Hematopoietic multipotent progenitor cell treated with erythropoietin and hydrocortisone succinate and interleukin-3 and kit ligand, for 6 days (in vitro differentiated cells): Measurements from ENCODE around the gene TMED8.
A peak's percentile ranks its signal among the peaks of the same experiment; 100 is the strongest.
"Not testable (repeated sequence)": the region's sequence is repeated elsewhere in the genome, so short reads cannot be mapped to it uniquely, and the experiment has no call there.

Experiments
- DNase-seq: peaks from one replicate; pipeline ENCODE4 v3.0.0-alpha.2; 2015

The TMED8 gene

DNA sequence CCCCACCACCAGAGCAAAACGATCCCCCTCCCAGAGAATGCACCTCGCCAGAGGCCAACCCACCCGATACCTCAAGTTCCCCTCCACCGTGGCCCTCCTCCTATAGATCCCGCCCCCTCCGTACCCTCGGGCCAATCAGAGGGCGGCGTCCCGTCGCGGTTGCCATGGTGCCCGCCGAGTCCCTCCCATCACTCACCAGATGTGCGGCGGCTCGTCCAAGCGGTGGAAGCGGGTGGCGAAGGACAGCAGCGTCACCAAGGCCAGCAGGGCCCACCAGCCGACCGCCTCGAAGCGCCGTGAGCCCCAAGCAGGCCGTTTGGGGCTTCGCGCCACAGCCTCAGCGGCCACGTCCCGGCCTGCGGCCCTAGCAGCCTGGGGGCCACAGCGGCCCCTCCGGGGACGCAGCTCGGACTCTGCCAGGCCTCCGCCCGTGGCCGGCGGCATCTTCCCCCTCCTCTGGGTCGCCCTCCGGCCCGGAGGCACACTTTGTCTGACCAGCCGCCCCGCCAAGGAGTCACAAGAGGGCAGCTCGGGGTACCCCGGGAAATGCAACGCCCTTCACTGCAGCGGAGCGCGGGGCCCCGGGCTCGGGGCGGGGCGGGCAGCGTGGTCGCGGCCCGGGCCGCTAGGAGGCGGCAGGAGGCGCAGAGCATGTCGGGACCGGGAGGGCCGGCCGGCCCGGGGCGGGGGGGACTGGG lies 56.5 kb downstream of the TMED8 start, which contains the start of gene POMT2:
POMT2 (minus strand) TSS at position 646 of the 698 bp plus-strand sequence; CDS start at position 444, 202 bp downstream.
- peak; percentile 97 for DNase-seq

DNA sequence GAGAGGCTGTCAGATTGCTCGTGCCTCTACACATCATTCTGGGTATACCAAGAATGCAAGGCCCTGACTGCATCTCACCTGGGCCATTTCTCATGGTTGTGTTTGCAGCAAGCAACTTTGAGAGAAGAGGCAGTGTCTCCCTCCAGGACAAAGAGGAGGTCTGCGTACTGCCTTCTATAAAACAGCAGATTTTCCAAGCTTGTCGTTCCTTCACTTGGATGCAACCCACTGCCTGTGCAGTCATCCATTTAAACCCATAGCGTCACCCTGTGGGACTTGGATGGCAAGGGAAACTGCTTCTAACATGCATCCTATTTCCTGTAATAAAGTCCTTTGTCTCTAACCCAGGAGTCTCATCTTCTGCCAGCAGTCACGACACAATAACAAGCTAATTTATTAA lies 57.5 kb downstream of the TMED8 start:
- DNase-seq, result no peak

DNA sequence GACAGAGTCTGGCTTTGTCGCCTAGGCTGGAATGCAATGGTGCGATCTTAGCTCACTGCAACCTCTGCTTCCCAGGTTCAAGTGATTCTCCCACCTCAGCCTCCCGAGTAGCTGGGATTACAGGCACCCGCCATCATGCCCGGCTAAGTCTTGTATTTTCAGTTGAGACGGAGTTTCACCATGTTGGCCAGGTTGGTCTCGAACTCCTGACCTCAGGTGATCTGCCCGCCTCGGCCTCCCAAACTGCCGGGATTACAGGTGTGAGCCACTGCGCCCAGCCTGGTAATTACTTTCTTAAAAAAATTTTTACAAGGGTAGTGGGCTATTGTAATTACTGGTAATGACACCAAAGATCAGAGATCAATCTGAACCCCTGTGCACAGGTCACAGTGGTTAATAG lies 58.1 kb downstream of the TMED8 start:
- DNase-seq, result not testable (repeated sequence)

DNA sequence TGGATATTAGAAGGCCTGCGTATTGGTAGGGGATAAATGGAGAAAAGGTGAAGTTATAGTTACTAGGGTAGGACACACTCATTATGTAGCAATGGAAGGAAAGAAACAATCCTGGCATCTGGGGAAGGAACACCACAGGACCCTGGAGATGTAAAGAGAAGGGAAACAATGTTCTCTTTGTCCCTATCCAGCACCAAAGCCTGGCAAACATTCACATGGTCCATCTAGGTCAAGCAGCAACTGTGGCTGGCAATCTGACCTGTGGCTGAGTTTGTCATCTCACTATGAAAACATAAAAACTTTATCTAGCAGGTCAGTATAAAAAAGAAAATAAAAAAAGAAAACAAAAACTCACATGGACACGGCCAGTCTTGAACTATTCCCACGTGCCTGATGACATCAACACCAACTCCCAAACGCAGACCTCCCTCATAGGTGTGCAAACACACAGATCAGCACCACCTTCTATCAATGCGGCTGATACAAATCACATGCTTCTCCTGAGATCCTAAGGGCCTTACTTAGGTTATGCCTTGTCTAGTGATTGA lies 58.8 kb downstream of the TMED8 start:
- no peak for DNase-seq

DNA sequence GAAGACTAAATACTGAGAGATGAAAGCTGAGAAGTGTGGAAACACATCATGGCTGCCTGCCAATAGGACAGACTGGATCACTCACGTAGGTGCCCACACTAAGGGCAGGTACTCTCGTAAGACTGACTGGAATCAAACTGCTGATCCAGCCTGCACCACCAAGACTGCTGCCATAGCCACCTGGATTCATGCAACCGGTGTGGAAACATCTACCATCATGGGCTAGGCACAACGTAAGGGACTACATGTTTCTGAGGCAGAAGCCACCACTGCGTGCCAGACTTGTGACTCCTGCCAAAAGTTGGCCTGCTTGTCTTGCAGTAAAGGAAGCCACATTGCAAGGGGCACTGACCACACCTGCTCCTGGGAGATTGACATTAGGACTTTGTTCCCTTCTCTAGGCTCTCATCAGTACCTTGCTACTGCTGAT lies 60.0 kb downstream of the TMED8 start:
- DNase-seq, result no peak

DNA sequence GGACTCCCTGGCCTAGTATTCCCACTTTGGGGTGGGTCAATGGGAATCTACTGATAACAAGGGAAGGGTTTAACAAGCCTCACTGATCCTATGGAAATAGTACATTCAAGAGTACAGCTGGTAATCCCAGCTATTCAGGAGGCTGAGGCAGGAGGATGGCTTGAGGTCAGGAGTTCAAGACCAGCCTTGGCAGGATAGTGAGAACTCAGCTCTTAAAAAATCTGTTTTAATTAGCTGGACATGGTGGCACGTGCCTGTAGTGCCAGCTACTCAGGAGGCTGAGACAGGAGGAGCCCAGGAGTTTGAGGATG lies 60.7 kb downstream of the TMED8 start:
- DNase-seq, result no peak

DNA sequence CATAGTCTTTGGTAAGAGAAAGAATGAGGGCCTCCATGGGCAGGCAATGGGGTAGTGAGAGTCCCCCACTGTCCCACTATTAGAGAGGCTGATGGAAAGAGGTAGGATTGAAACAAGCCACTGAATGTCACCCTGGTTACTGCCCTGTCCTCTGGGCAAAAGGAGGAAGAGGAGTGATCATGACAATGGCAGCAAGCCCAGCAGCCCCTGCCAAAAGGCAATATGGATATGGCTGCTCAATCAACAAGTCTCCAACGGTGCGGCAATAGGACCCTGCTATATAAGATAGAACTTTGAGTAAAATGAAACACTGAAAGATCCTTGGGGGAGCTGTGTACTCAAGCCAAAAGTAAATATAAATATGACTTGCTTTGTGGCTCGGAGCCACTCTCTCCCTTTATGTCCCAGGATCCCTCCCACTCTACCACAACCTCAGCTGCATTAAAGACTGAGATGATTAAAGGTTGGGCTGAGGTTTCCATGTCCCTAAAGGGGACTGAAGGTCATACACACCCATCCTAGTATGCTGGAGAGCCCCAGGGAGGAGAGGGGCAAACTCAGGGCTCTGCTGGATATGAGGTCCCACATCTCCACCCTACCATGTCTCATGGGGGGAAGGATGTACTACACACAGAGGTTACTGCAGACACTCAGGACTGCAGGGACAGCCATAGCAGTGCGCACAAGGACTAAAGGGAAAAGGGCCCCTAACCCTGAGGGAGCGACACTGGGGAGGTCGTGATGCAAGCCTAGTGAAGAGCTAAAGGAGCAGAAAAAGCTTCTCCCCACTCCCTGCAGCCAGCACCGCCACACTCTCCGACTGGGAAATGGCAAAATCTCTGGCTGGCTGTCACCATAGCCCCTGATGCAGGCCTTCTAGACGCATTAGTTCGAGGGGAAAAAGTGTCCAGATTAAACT lies 62.1 kb downstream of the TMED8 start:
- no peak for DNase-seq

DNA sequence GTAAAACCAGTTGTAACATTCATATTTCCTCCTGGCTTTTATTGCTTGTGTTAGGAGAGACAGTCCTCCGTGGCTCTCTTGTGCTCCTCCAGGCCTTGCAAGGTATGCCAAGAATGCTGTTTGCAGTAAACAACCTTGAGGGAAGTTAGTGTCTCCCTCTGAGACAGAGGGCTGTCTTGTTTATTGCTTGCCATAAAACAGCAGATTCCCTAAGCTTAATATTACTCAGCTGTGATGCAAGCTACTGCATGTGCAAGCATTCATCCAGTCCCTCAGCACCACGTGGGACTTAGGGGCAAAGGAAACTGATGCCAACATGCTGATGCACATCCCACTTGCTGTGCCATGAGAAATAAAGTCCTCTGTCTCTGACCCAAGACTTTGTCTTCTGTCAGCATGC lies 62.9 kb downstream of the TMED8 start:
- no peak for DNase-seq

DNA sequence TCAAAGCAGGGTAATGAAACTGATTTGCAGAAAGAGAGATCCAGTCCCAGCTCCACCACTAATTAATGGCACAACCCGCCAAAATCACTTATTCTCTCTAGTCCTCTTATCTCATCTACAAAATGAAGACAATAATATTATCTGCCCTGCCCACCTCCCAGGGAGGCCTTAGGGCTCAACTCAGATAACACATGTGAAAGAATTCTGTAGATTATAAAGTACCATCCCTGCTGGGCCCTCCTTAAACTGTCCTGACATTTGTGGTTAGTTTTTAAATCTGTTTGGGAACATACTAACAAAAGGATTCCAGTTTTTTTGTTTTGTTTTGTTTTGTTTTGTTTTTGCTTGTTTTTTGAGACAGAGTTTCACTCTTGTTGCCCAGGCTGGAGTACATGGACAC lies 63.5 kb downstream of the TMED8 start:
- peak; percentile 51 for DNase-seq

DNA sequence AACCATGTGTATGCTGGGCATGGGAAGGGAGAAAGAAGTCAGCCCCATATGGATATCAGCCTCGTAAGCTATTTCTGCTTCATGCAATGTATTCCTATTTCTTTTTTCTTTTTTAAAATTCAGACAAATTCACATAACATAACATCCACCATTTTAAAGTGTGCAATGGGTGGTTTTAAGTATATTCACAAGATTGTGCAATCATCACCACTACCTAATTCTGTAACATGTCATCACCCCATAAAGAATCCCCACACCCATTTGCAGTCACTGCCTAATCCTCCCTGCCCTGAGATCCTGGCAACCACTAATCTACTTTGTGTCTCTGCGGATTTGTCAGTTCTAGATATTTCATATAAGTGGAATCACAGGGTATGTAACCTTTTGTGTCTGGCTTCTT lies 65.7 kb downstream of the TMED8 start:
- peak; percentile 26 for DNase-seq

DNA sequence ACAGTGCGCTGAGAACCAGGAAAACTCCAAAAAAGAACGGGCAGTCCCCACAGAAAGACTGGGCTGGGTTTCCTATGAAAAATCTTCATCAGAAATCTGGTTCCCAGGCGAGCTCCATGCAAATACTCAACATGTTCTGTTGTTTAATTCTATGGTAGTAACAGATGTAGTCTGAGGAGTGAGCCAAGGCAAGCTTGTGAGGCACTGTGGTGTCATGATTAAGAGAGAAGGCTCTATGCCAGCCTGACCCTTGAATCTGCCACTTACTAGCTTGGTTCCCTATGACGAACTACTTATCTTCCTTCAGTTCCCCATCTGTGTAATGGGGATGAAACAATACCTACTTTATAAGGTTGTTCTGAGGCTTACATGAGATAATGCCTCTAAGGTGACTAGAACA lies 66.9 kb downstream of the TMED8 start:
- DNase-seq, result no peak

DNA sequence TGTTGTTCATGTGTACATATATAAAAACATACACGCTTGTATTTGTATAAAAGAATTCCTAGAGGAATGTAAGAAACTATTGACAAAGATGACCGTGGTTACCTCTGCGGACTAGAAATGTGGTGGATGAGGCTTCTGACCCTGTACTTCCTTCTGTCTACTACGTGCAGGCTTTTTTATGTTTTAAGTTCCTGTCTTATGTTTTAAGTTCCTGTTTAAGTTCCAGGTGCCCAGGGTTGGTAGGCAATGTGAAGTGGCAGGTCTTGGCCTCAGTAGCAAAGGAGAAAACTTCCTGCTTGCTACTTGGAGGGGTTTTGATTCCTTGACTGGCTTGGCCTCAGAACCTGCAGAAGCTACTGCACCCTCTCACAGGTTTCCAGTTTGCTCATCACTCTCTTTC lies 67.8 kb downstream of the TMED8 start:
- peak; percentile 38 for DNase-seq

DNA sequence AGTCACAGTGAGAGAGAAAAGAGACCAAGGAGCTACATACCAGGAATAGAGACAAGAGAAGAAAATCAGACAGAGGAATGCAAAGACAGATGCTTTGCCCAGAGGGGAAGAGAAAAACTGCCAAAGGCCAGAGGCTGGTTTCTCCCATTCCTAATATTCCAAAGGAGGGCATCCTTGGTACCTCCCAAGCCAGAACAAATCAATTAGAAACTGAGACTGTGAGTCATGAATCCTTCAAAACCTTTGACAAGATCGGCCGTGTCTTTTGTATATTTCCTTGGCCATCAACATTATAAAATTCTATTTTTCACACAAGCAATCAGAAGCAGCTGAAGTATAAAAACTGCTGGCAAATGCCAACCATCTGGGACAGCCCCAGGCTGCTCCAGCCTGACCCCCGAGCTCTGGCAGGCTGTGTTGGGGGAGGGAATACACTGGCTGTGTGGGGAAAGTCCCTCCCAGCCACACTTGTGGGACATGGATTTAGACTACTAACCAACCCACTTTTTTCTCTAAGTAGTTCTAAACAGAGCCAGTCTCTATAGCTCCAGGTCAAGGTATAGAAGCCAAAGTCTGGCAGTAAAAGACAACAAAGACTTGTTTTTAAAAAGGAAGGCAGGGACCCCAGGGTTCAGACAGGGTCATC lies 69.9 kb downstream of the TMED8 start:
- DNase-seq, result no peak

DNA sequence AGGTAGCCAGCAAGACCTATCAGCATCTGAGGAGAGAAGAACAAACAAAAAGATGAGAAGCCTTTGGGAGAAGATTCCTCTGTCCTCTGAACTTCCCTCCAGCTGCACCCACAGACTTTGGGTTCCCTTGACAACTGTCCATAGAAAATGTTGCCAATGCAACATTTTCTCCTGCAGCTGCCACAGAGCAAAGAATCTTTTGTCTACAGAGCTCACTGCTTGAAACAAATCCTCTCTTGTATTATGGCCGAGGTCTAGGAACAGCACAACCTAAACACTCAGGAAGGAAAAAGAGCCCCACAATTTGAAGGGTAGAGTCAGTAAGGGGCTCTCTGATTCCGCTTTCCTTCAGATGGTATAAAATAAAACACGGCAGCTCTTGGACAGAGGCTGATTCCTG lies 70.5 kb downstream of the TMED8 start:
- no peak for DNase-seq

DNA sequence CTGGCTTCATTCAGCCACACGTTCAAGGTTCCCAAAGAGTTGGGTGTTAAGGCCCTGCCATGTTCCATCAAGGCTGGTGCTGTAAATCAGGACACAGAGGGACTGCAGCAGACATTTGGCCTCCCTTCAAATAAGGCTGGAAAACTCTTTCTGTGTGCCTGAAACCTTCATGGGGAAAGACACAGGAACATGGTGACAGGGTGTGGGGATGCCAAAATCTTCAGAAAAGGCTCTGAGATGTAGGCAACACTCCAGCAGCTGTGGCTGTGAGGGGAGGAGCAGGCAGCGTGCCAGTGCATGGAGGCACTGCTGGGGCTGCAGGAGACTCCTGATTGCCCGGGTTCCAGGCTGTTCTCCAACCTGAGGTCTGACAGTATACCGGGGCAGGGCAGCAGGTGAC lies 71.2 kb downstream of the TMED8 start:
- DNase-seq, result no peak

DNA sequence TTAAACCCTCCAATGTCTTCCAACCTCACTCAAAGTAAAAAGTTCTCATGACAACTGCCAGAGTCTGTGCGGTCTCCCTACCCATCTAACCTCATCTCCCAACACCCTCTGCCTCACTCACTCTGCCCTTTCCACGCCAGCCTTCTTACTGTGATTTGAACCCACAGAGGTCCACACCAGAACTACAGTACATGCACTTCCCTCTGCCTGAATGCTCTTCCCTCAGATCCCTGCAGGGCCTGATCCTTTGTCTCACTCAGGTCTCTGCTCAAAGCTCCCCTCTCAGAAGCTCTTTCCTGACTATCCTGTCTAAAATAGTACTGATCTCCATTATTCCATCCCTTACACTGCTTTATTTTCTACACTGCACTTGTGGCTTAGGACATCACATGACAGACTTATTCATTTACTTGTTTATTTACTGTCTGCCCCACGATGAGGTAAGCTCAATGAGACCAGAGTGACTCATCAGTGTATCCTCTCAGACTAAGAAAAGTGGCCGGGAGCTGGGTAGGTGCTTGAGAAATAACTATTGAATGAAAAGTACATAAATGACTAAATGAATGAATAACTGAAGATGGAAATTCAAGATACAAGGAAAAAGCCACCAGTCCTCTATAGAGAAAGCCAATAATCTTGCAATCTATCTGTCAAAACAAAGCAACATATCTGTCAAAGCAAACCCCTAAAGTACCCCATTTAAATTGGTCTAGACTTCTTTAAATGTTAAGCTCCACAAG lies 73.3 kb downstream of the TMED8 start:
- peak; percentile 22 for DNase-seq

DNA sequence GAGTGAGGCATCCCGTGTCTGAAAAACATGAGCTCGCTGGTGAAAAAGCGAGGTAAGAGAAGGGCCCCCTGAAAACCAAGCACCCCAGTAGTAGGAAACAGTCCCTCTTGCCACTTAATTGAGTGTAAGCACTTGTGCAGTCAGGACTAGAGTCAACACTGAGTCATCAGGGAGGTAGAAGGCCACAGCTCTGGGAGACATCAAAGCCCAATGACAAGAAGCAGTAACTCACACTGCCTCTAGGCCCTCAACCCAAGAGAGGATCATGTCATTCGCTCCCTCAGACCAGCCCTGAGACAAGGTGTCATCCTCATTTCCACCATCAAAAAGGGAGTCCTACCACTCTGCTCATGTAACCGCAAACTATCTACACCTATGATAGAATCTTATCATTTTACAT lies 74.0 kb downstream of the TMED8 start:
- no peak for DNase-seq

DNA sequence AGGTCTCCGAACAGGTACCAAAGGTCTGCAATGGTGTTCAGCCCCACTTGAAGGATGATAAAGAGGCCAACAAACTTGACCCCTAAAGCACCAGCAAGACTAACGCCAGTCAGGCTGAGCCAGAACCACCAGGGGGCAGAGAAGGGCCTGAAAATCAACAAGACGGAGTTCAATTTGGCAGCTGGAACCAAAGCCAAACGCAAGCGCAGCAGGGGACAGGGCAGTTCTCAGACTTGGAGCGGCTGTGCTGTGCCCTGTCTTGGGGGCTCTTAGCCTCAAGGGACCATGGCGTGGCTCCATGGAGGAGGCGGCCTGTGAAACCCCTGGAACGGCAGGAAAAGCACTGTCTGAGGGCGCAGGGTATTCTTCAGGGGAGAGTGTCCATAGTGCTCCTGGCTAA lies 75.8 kb downstream of the TMED8 start:
- peak; percentile 84 for DNase-seq

DNA sequence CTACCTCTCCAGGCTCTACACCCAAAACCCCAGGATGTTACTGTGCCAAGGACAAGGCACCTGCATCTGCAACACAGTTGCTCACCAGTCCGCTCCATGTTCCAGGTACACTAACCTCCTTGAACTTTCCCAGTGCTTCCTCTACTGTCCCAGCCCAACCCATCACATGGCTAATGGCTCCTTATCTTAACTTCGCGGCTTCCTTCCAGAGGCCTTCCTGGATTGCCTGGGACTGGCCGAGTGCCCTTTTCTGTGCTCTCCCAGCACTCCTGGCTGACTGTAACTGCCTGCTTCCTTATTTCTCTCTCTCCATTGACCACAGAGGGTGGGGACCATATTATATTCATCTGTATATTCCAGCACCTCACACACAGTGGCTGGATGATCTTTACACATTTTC lies 77.1 kb downstream of the TMED8 start:
- DNase-seq, result no peak

DNA sequence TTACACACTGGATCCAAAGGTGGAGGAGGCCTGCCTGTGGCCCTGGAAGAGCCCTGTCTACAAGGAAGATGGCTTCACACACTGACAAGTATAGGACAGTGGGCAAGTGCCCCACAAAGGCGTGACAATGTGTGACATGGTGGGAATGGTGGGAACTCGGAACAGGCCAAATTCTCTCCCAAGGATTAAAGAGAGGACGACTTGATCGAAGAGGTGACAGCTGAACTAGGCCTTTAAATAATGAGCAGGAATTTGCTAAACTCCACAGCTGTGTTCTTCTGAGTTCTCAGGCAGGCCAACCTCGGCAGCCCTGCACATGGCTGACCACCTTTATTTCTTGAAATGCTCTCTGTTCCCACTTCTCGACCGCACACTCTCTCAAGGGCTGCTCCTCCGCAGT lies 80.0 kb downstream of the TMED8 start:
- DNase-seq, result no peak

DNA sequence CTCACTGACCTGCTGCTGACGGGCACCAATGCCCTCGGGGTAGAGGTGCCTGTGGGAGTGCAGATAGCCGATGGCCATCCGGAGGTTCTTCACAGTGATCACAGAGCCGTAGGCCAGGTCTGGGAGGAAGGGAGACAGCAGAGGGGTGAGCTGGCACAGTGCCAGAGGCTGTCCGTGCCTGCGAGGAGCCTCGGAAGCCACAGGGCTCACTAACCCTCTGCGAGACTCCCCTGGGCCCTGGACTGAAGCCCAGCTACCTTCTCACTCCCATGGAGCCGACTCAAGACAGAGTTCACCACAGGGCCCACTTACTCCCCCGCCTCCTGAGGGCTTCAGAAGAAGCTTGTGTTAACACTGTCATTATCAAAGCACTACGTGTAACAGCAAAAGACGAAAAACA lies 80.7 kb downstream of the TMED8 start:
- DNase-seq, result no peak

DNA sequence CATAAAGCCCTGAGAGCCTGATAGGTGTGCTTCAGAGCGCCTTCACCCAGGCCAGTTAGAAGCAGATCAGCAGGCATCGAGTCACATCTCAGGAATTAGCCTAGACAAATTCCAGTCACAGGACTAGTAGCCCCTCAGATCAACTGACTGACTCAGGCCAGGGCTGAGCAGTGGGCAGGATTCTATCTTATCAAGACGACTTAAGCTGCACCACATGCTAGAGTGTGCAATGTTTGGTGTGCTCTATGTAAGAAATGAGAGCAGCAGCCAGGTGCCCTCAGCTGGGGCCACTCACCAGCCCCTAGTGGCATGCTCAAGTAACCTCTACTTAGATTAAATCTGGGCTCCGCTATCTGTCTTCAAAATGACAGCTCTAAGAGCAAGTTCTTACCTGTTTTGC lies 86.2 kb downstream of the TMED8 start:
- DNase-seq, result peak; percentile 37

DNA sequence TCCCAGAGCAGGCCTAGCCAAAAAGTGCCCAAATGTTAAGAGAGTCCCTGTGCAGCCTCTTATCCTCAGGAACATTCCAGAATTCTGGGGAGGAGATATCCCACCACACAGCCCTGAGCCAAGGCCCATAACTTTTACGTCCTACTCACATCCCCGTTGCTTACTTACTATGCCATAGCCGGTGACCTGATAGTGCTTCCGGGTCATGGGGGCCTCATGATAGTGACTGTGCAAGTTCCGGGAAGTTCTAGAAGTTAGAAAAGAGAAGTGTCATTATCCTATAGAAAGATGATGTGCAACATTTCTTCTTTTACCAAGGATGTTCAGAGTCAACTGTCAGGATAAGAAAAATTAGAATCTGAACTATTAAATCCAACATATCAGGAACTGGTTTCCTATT lies 90.3 kb downstream of the TMED8 start:
- no peak for DNase-seq
